GM18508 (cell line): ENCODE data around the gene ABCB10.
A peak's percentile ranks its signal among the peaks of the same experiment; 100 is the strongest.
"Not testable (repeated sequence)": the region's sequence is repeated elsewhere in the genome, so short reads cannot be mapped to it uniquely, and the experiment has no call there.

Experiments used
- ATAC-seq: cut with Tn5 transposase; IDR thresholded peaks from one replicate; pipeline ENCODE4 v1.9.1; 2021; ENCODE audit warnings: moderate number of reproducible peaks; ENCODE audit not compliant: insufficient read depth, unreplicated experiment

The ABCB10 gene

DNA sequence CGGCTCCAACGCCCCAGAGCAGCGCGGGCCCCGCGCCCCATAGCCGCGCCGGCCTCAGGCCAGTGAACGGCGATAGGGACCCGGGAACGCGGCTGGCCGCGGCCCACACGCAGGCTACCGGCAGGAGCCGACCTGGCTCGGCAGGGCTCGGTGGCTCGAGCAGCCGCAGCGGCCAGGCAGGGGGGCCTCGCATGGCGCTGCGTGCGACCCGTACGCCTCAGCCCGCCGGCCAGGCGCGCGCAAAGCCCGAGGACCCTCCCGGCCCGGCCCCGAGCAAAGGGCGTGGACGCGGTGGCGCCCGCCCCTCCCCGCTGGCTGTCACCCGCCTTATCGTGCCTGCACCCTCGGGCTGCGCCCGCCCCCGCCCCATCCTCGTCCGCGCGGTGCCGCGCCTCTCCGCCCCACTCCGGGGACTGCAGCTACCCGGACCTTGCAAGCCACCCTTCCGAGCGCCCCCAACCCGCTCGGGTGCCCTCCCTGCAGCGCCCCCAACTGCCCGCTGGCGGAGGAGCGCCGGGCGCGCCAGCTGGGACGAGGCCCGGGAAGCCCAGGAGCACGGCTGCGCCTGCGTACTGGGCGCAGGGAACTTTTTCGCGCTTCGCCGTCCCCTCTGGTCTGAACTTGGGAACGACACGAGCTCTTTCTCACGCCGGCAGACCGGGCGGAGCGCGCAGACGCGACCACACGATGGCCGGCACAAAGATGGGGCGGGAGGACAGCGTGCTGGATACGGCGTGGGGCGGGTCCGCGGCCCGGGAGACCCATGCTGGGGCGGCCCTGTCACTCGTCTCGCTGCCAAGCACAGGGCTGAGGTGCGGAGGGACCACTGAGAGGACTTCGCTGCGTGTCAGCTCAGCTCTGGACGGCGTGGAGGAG lies at the start of gene ABCB10:
TSS of gene ABCB10 (minus strand) at position 248 of the 876 bp plus-strand sequence. CDS start at position 193, 55 bp downstream.
- ATAC-seq = peak; percentile 80

DNA sequence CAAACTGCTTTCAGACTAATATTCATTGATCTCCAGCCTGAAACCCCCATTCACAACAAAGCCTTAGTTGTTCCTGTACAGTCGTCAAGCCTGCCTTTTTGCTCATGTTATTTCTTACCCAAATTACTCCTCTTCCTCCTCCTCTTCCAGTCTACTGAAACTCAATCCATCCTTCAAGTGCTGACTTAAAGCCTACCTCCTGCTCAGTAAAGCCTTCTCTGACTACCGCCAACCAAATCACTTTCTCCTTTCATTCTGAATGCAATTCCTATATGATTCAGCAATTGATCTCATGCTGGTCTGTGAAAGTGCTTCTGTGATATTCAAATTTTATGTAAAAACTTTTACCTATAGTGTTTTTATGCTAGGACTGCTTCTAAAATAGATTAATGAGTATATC lies 48.9 kb upstream of the ABCB10 start:
- no peak for ATAC-seq

DNA sequence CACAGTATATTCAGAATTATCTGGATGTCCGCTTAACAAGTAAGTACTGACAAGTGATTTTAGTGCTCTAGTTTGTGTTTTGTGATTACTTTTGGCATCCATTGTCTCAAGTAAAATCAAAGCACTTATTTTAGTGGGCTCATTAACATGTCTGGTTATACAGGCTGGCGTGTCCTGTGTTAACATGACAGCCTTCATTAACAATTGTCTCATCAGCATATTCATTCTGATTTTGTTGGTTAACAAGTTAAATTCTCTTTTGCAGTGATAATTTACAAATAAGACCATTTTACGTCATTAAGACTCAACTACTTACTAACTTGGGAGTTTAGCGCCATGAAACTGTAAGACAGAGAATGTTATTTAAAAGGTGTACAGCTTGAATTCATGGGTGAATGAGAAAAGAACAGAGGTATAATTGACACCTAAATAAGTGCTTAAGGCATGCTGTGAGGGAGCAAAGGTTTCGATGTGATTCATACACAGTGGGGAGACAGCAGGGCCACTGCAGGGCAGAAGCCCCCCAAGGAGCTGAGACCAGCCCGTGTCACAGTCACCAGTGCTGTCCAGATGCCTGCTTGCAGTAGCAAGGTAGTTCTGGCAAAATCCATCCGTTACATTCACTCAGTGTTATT lies 45.0 kb upstream of the ABCB10 start:
- ATAC-seq = no peak

DNA sequence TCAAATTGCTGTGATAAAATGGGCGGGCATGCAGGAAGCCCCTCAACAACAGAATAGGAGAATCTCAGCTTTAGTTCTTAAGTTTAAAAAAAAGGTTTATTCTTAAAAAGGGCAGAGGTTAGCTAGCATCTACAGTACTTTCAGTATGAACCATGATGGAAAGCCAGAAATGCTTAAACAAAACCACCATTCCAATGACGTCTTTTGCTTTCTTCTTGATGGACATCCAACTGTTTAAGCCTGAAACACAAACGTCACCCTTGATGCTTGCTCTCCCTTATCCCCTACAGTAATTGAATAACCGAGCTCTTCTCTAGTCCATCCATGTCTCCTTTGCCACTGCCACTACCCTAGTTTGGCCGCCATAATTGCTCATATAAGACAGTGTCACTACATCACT lies 41.7 kb upstream of the ABCB10 start:
- ATAC-seq = no peak

DNA sequence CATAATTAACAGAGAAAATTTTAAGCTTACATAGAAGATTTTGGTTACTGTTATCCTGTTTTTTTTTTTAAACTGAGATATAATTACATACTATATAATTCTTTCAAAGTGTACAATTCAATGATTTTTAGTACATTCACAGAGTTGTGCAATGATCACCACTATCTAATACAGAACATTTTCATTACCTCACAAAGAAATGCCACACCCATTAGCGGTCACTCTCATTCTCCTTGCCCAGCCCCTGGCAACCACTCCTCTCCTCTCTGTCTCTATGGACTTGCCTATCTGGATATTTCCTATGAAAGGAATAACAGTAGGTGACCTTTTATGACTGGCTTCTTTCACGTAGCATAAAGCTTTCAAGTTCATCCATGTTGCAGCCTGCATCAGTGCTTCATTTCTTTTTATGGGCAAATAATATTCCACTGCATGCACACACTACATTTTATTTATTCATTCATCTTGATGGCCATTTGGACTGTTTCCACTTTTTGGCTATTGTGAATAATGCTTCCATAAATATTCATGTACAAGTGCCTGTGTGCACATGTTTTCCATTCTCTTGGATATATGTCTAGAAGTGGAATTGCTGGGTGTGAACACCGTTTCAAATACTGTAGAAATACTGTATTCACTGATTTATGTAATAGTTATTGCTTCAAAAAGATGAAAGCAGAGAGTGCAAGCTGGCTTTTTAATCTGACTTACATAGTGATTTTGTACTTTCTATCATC lies 40.9 kb upstream of the ABCB10 start:
- no peak for ATAC-seq

DNA sequence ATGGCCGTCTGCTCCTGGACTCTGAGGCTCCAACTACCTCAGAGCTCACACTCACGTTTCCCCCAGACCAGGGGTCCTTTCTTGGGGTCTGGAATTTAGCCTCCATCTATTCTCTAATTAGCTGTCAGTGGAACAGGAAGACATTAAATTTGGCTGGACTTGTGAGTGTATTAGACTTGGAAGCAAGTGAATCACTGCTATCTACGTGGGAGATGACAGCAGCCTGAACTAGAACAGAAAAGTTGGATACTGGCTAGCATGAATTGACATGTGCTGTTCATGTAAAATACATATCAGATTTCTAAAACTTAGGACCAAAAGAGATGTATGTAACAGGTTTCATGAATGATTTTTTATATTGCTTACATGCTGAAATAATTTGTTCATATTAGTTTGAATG lies 39.4 kb upstream of the ABCB10 start:
- ATAC-seq = no peak

DNA sequence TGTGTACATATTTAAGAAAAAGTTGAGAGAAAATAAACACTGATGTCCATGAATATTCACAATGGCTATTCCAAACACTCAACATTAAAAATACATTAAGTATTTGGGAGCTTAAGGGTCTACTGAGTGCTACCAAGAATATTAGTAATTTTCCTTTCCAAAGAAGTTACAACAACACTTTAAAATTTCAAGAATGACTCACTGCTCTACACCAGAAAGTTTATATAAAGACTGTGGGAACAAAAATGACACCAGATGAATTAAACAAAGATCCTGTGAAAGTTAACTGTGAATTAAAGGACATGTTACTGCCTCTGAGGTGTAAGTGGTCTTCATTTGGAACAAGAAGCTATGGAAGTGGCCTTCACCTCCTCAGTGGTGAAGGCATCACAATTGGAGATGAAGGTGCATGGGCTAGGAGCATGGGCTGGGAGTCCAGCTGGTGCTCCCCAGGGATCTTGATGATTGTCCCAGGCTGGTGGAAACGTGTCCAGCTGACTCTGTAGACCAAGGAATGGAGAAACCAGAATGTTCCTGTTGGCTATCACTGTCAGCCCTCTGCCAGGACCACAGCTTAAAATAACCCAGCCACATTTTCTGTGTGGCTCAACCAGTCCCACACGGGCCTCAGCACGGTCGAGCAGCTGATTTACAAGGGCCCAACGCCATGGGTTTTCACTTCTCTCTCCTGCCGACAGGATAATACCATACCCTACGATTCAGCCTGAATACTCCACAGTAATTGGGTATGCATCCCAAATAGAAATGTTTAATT lies 38.6 kb upstream of the ABCB10 start:
- ATAC-seq = no peak

DNA sequence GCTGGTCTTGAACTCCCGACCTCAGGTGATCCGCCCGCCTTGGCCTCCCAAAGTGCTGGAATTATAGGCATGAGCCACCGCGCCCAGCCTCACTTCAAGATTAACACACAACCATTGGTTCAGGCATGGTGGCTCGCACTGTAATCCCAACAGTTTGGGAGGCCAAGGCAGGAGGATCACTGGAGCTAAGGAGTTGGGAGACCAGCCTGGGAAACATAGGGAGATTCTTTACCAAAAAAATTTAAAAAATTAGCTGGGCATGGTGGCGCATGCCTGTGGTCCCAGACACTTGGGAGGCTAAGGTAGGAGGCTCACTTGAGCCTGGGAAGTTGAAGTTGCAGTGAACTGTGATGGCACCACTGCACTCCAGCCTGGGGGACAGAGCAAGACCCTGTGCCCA lies 37.4 kb upstream of the ABCB10 start:
- not testable (repeated sequence) for ATAC-seq

DNA sequence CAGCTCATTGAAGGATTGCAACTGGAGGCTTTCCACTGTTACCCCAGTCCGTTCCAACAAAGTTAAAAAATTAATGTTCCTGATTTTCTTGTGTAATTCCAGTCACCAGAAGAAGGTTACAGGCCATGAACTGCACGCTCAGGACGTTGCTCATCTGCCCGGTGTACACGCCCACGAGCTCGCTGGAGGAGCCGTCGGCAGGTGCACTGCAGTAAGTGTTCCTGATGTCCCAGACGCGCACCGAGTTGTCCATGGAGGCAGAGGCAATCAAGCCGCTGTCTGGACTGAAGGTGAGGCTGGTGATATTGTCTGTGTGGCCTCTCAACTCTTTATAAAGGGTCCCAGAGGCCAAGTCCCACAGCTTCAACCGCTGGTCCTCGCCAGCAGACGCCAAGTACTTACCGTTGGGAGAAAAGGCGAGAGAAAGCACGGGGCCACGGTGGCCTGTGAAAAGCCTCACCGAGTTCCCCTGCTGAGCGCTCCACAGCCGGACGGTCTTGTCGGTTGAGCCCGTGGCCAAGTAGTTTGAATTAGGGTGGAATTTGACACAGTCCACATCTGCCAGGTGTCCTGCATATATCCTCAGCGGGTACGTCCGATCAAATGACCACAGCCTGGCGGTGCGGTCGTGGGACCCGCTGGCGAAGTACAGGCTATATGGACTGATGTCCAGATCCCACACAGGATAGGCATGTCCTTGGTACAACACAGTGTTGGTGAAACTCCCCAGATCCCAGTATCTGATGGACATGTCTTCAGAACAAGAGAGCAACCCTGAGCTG lies 35.9 kb upstream of the ABCB10 start:
- ATAC-seq = no peak

DNA sequence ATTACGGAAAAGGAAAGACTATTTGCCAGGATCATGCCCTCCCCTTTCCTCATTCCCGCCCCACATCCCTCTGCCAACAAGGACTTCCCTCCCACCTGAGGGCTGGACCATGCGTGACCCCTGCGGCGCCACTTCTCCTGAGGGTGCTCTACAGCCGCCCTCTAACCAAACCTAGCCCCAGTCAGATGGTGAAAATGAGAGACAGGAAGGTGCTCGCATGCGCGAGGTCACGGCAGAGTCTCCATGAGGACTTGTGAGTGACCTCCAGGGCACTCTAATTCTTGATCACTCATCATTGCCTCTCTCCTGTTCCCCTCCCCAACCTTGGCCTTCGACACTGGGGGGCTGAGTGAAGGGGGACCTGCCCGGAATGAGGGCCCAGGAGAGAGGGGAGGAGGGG lies 35.3 kb upstream of the ABCB10 start:
- no peak for ATAC-seq

DNA sequence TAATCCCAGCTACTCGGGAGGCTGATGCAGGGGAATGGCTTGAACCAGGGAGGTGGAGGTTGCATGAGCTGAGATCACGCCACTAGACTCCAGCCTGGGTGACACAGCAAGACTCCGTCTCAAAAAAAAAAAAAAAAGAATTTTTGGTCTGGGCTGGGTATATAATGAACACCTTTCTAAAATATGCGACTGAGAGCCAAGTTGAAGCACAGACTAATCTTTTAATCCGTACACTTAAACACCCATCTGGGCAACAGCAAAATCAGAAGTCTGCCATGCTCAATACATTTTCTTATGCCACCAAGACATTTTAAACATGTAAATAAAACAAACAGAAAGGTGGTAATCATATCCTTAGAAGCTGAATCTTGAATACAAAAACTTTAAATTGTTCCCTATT lies 31.6 kb upstream of the ABCB10 start:
- ATAC-seq = no peak

DNA sequence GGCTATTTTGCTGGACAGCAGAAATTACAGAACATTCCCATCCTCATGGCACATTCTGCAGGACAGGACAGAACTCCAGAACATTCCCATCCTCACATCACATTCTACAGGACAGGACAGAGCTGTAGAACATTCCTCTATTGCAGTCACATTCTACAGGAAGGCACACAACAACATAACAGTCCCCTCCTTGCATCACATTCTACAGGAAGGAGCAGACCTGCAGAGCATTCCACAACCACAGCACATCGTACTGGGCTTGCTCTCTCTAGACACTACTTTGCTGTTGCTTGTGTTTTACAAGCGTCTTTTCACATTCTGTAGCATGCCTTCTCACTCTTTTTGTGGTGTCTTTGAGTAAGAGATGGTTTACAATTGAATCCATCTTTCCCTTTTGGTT lies 26.8 kb upstream of the ABCB10 start:
- no peak for ATAC-seq

DNA sequence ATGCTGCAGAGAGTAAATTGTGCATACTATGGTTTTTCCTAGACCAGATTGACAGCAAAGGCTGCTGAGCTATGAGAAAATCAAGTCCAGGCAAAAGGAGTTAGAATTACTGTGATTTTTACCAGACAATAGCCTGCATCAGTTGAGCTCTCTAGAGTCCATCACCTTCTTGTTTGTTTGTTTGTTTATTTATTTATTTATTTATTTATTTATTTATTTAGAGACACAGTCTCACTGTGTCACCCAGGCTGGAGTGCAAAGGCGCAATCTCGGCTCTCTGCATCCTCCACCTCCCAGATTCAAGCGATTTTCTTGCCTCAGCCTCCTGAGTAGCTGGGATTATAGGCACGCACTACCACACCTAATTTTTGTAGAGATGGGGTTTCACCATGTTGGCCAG lies 24.2 kb upstream of the ABCB10 start:
- no peak for ATAC-seq

DNA sequence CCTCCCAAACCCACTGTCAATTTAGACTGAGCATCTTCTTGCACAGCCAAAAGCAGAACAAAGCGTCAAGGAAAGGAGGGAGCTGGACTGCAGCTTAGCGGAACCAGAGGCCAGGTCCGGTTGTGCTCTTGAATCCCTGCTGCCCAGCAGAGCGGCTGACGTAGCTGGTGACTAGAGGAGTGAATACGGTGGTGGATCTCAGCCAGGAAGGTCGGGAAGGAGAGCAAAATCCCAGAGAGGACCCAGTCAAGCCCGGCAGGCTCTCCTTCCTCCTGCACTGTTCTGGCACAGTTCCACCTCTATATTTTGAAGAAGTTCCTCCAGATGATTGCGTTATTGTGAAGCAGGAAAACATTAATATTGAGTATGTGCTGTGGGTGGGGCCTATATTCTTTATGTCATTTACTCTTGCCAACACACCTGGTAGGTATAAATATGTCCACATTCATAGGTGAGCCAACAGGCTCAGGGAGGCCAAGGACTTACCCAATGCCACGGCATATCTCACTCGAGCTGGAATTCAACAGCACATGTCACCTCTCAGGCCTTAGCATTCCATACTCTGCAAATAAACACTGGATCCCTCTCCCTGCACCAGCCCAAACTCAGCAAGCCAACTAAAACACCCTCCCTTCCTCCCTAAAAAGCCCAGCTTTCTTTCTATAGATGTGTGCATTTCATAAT lies 23.6 kb upstream of the ABCB10 start:
- ATAC-seq = no peak

DNA sequence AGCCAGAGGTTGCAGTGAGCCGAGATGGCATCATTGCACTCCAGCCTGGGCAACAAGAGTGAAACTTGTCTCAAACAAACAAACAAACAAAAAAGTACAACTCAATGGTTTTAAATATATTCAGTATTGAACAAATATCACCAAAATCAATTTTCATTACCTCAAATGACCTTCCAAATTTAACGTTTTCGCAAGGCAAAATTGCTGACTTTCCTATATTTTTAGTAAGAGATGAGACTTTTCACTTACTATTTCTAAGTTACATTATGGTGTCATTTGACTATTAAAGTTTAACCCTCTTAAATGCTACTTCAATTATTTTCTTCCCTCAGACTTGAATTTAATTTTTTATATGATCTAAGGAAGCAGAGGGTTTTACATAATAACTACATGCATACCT lies 23.0 kb upstream of the ABCB10 start:
- no peak for ATAC-seq

DNA sequence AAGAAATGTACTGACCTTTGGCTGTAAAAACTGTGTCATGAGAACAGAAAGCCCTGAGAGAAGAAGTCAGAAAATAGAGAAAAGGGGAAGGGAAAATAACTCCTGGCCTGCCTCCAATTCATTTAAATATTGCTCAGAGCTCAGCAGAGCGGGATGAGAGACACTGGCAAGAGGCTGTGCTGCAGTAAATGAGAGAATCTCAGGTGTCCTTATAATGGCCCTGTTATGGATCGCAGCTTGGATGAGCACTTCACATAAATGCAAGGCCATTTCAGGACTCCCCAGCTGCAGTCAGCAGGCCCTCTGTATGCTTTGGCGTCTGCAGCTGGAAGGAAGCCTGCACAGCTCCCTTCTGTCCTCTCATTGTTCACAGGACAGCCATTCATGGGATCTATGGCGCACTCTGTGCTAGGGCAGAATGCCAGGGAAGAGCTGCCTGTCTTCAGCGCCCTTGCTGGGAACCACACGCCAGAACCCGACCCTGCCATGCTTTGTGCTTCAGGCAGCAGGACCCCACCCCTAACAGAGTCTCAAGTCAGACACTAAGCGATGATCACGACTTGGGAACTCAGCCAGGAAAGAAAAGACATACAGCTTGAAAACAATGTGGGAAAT lies 20.7 kb upstream of the ABCB10 start:
- ATAC-seq = no peak

DNA sequence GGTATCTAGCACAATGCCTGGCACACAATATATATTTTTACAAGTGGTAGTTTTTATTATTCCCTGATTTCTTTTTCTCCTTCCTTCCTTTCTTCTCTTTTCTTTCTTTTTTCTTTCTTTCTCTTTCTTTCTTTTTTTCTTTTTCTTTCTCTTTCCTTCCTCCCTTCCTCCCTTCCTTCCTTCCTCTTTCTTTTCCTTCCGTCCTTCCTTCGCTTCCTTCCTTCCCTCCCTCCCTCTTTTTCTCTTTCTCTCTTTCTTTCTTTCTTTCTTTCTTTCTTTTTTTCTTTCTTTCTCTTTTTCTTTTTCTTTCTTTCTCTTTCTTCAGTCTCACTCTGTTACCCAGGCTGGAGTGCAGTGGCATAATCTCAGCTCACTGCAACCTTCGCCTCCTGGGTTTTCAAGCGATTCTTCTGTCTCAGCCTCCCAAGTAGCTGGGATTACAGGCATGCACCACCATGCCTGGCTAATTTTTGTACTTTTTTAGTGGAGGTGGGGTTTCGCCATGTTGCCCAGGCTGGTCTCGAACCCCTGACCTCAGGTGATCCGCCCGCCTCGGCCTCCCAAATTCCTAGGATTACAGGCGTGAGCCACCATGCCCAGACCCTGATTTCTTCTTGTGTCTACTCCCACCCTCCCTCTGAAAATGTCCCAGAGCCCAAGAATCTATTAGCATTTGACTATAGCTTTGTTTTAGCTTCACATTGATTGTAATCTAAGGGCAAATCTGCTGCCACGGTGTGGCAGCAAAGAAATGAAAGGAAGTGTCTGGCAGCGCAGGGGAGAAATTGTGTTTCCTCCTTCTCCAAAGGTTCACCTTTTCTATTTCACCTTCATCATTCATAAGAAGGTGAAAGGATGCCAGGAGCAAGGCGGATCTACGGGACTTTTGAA lies 19.9 kb upstream of the ABCB10 start:
- ATAC-seq = no peak
